Endodermal cell (in vitro differentiated cells): Measurements from ENCODE around the gene DENND10. TPM values are rescaled to one million over a fixed set of nuclear protein-coding genes. Genes with fewer than 3 reads are reported as not detected.
"Not testable (repeated sequence)": the region's sequence is repeated elsewhere in the genome, so short reads cannot be mapped to it uniquely, and the experiment has no call there.

Experiments
- DNase-seq: peaks from one replicate; pipeline ENCODE4 v3.0.0-alpha.2; 2017
- H3K27ac ChIP-seq: 2 replicates; pipeline ENCODE4 v1.5.1; 2013; ENCODE audit warnings: mild to moderate bottlenecking, low read depth, low read length, moderate library complexity
- H3K27me3 ChIP-seq: 2 replicates; pipeline ENCODE4 v1.6.1; 2013; ENCODE audit warnings: mild to moderate bottlenecking, low read length, moderate library complexity; ENCODE audit not compliant: insufficient read depth, control insufficient read depth, poor library complexity, severe bottlenecking
- H3K36me3 ChIP-seq: 2 replicates; pipeline ENCODE4 v1.7.0; 2013; ENCODE audit warnings: mild to moderate bottlenecking, low read length, moderate library complexity; ENCODE audit not compliant: control insufficient read depth, insufficient read depth
- H3K4me1 ChIP-seq: one replicate; pipeline ENCODE4 v1.7.0; 2013; ENCODE audit warnings: low read length; ENCODE audit not compliant: control insufficient read depth, insufficient read depth
- H3K4me3 ChIP-seq: 2 replicates; pipeline ENCODE4 v1.5.1; 2013; ENCODE audit warnings: mild to moderate bottlenecking, low read length, moderate library complexity
- H3K9ac ChIP-seq: 2 replicates; pipeline ENCODE4 v1.6.1; 2013; ENCODE audit warnings: mild to moderate bottlenecking, low read length, moderate library complexity; ENCODE audit not compliant: poor library complexity, severe bottlenecking; ENCODE audit errors: extremely low read depth
- H3K9me3 ChIP-seq: 2 replicates; pipeline ENCODE4 v1.6.1; 2013; ENCODE audit warnings: mild to moderate bottlenecking, low read length, moderate library complexity; ENCODE audit not compliant: control insufficient read depth
- H3K27ac Mint-ChIP-seq: 2 replicates; pipeline ENCODE4 v1.8.0; 2020; ENCODE audit warnings: mixed read lengths
- H3K27me3 Mint-ChIP-seq: 2 replicates; pipeline ENCODE4 v1.8.0; 2021; ENCODE audit warnings: mild to moderate bottlenecking, mixed read lengths; ENCODE audit not compliant: insufficient read depth
- H3K36me3 Mint-ChIP-seq: 2 replicates; pipeline ENCODE4 v1.8.0; 2020; ENCODE audit warnings: low read depth, mixed read lengths
- H3K4me1 Mint-ChIP-seq: 2 replicates; pipeline ENCODE4 v1.8.0; 2020; ENCODE audit warnings: mixed read lengths
- H3K4me3 Mint-ChIP-seq: 2 replicates; pipeline ENCODE4 v1.8.0; 2020; ENCODE audit warnings: mild to moderate bottlenecking, moderate library complexity, mixed read lengths
- H3K9me3 Mint-ChIP-seq: 2 replicates; pipeline ENCODE4 v1.8.0; 2020; ENCODE audit warnings: mild to moderate bottlenecking, mixed read lengths
- CTCF ChIP-seq: fragments of 200-600 bp; sonication (generic); conservative IDR thresholded peaks from 2 replicates; pipeline ENCODE4 v1.5.0; 2021; ENCODE audit warnings: antibody characterized with exemption, mild to moderate bottlenecking
- WGBS, 2 experiments: methylation state at CpG; one replicate each; pipeline versions ENCODE4 v1.1.5 to v1.1.7; 2013; ENCODE audit warnings: missing lambda C conversion rate in 2 of 2, mixed read lengths in 1 of 2; ENCODE audit not compliant: insufficient coverage in 1 of 2, insufficient read length in 1 of 2; 5-methylcytosine and 5-hydroxymethylcytosine counted together
- total RNA-seq, 2 donors: library from RNA; stranded (reverse); fragmentation: NEBNext Ultra II Directional in 1 of 2; extraction: Animal tissue kit (Norgen Biotek cat#: 25700) in 1 of 2; gene quantifications; 2 replicates in 1 of 2; 3 replicates in 1 of 2; pipeline ENCODE4 v1.2.1, GENCODE V29; 2021

Gene DENND10
- total RNA-seq, 2 donors from 2014 or later, result 76.1 to 91.2 TPM

- Histone ChIP-seq H3K27me3 (no peaks in the 10 kb centered on the region), H3K27ac (no peak overlapping the region), H3K9ac (no peak overlapping the region), H3K9me3 (no peaks in the 10 kb centered on the region), H3K4me3 (peak overlapping the region; percentile 35), H3K36me3 (peaks cover 39% of the 10 kb centered on the region), H3K4me1 (peaks cover 14% of the 10 kb centered on the region)
- Mint-ChIP-seq H3K4me1 (peaks cover 21% of the 10 kb centered on the region), H3K9me3 (peaks cover 1% of the 10 kb centered on the region), H3K36me3 (peaks cover 44% of the 10 kb centered on the region), H3K27me3 (no peaks in the 10 kb centered on the region), H3K27ac (peak overlapping the region; percentile 36), H3K4me3 (peak overlapping the region; percentile 87)
- DNase-seq, result no peak
- 94 to 100% methylated on average over 4 to 6 of the region's 6 CpGs for WGBS, 2 experiments
- TF ChIP-seq CTCF, result no peak
These were observed 72.3 kb downstream of the DENND10 start for GRCh38 chr10:119176166-119176565.

DNA sequence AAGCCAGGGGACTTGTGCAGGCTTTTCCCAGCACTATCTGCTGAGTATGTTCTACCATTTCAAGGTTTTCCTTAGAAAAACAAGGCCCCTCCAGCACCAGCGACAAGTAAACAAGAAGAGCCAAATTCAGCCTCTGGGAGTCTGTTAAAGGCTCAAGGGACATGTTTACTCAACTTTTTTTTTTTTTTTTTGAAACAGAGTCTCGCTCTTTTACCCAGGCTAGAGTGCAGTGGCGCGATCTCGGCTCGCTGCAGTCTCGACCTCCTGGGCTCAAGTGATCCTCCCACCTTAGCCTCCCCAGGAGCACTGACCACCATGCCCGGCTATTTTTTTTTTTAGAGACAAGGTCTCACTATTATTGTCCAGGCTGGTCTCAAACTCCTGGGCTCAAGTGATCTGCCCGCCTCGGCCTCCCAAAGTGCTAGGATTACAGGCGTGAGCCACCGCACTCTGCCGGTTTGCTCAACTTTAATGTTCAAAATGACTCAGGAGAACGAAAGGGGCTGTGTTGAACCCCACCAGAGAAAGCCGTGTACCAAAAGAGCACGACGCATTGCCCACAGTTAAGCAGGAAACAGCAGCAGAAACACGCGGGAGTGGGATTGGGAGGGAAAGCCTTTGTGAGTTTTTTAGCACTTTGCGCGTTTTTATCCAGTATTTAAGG, 73.9 kb downstream of the DENND10 start:
- no peak for DNase-seq
- no peak for TF ChIP-seq CTCF
- Histone ChIP-seq H3K9me3 (no peaks in the 10 kb centered on the region), H3K9ac (peak overlapping the region; percentile 56), H3K27ac (peak overlapping the region; percentile 76), H3K36me3 (peaks cover 24% of the 10 kb centered on the region), H3K4me1 (peaks cover 14% of the 10 kb centered on the region), H3K27me3 (no peaks in the 10 kb centered on the region), H3K4me3 (peak overlapping the region; percentile 95)
- Mint-ChIP-seq H3K4me1 (peaks cover 21% of the 10 kb centered on the region), H3K36me3 (peaks cover 30% of the 10 kb centered on the region), H3K4me3 (peak overlapping the region; percentile 87), H3K9me3 (peaks cover 8% of the 10 kb centered on the region), H3K27me3 (no peaks in the 10 kb centered on the region), H3K27ac (peak overlapping the region; percentile 94)
- 11 to 22% methylated on average over 15 to 21 of the region's 21 CpGs for WGBS, 2 experiments

DNA sequence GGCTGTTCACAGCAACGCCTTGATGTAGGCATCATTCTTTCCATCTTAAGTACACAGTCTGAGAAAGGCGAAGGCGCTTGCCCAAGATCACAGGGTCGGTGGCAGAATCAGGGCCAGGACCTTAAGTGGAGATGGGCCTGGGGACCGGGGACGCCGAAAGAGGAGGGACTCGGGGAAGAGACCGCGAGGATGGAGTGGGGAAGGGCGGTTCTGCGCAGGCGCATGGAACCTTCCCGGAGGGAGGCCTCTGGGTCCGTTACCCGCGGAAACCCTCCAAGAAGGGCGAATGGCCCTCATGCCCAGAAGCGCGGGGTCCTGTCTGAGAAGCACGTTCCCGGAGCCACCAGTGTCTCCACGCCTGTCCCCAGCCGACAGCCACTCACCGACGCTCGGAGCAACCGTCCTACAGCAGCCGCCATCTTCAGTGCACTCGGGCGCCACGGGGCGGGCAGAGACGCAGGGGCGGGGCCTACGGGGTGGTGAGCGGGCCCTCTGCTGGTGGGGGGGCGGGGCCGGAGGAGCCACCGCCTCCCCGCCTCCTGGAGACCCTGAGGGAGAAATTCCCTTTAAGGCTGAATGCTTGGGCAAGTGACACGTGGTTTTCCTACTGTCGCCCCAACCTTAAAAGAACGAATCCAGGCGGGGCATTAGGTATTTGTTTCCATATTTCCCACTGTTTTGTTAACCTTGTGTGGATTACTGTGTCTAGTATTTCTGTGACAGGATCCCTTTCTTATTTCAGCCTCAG, 74.6 kb downstream of the DENND10 start, which contains the start of gene PRDX3:
TSS of gene PRDX3 (minus strand) at position 441 of the 748 bp plus-strand sequence. CDS start at position 419, 22 bp downstream.
- Mint-ChIP-seq H3K27ac (peak within 1 kb of the TSS; percentile 94), H3K9me3 (peaks cover 13% of the 10 kb centered on the region), H3K4me3 (peak within 1 kb of the TSS; percentile 87), H3K27me3 (no peaks in the 10 kb centered on the region), H3K4me1 (peaks cover 21% of the 10 kb centered on the region), H3K36me3 (peaks cover 27% of the 10 kb centered on the region)
- peak; percentile 97 for DNase-seq
- Histone ChIP-seq H3K4me3 (peak within 1 kb of the TSS; percentile 95), H3K27me3 (no peaks in the 10 kb centered on the region), H3K4me1 (peaks cover 14% of the 10 kb centered on the region), H3K9me3 (no peaks in the 10 kb centered on the region), H3K27ac (peak within 1 kb of the TSS; percentile 76), H3K36me3 (peaks cover 17% of the 10 kb centered on the region), H3K9ac (peak within 1 kb of the TSS; percentile 56)
- 0% methylated on average over 19 to 45 of the region's 45 CpGs for WGBS, 2 experiments
- TF ChIP-seq CTCF, result peak; percentile 21

- not testable (repeated sequence) for H3K4me3 ChIP-seq, H3K9ac ChIP-seq, H3K27ac Mint-ChIP-seq, H3K9me3 ChIP-seq, H3K27ac ChIP-seq, H3K4me1 Mint-ChIP-seq, H3K4me1 ChIP-seq, H3K27me3 ChIP-seq, DNase-seq, H3K27me3 Mint-ChIP-seq, H3K4me3 Mint-ChIP-seq
- peaks cover 21% of the 10 kb centered on the region for H3K9me3 Mint-ChIP-seq
- H3K36me3 ChIP-seq, result peaks cover 11% of the 10 kb centered on the region
- WGBS, 2 experiments, result 88 to 95% methylated on average over 4 to 5 of the region's 7 CpGs
- H3K36me3 Mint-ChIP-seq, result peaks cover 13% of the 10 kb centered on the region
These were observed 77.0 kb downstream of the DENND10 start for GRCh38 chr10:119180850-119181400.
